Measurements from ENCODE around the gene INVS. TPM values are rescaled to one million over a fixed set of nuclear protein-coding genes. Genes with fewer than 3 reads are reported as not detected.

The INVS gene
- polyA plus RNA-seq, 3 donors: 2.9 to 6.7 (median 4.2) TPM

- 97% methylated on average over 2 of the region's 4 CpGs for WGBS (ENCODE audit: insufficient coverage)
- Histone ChIP-seq H3K79me2 (ENCODE audit: insufficient read depth, low read length) (no peaks in the 10 kb centered on the region), H3K4me3 (replicated peaks in 1 of 3; ENCODE audit: low read depth in 2 of 3, low read length in 3 of 3) (no peak overlapping the region), H3K9ac (ENCODE audit: insufficient read depth, low read length, poor library complexity, severe bottlenecking) (no peak overlapping the region), H3K27me3 (ENCODE audit: control insufficient read depth in 2 of 2, insufficient read depth in 2 of 2, low read length in 2 of 2) (no peaks in the 10 kb centered on the region), H3K4me1 (ENCODE audit: control insufficient read depth in 1 of 2, insufficient read depth in 2 of 2, low read length in 2 of 2) (no peaks in the 10 kb centered on the region), H4K20me1 (ENCODE audit: insufficient read depth, low read length) (no peaks in the 10 kb centered on the region), H3K36me3 (replicated peaks in 1 of 2; ENCODE audit: control insufficient read depth in 1 of 2, insufficient read depth in 2 of 2, low read length in 2 of 2) (peaks cover 37 to 100% of the 10 kb centered on the region in 2 donors), H3K27ac (ENCODE audit: low read depth in 1 of 2, low read length in 2 of 2) (no peak overlapping the region), H3K4me2 (replicated peaks; ENCODE audit: extremely low read depth, low read length, poor library complexity, severe bottlenecking) (no peak overlapping the region), H3K9me3 (replicated peaks in 1 of 2; ENCODE audit: control insufficient read depth in 1 of 2, insufficient read depth in 1 of 2, low read length in 2 of 2) (no peaks in the 10 kb centered on the region), H2AFZ (ENCODE audit: insufficient read depth, low read depth, low read length, poor library complexity, severe bottlenecking) (no peak overlapping the region)
- Mint-ChIP-seq H3K27me3 (ENCODE audit: low read depth in 3 of 3) (no peaks in the 10 kb centered on the region), H3K9me3 (no peaks in the 10 kb centered on the region), H3K4me3 (no peak overlapping the region), H3K27ac (peak overlapping the region in 1 of 7 donors; percentile 50), H3K36me3 (peaks cover 69 to 91% of the 10 kb centered on the region in 2 donors), H3K4me1 (no peaks in the 10 kb centered on the region)
- intact Hi-C loops (cut with micrococcal nuclease): no loop called here
- no peak for TF ChIP-seq CTCF (IDR thresholded peaks at IDR 0.05)
- DNase-seq: no peak
These were observed 197.4 kb downstream of the INVS start for GRCh38 chr9:100296407-100296806.

GRCh38 chr9:100298378-100298777 is 199.3 kb downstream of the INVS start:
- Mint-ChIP-seq H3K27ac (peak overlapping the region in 1 of 7 donors; percentile 52), H3K4me1 (no peaks in the 10 kb centered on the region), H3K36me3 (peaks cover 72 to 90% of the 10 kb centered on the region in 2 donors), H3K27me3 (ENCODE audit: low read depth in 3 of 3) (no peaks in the 10 kb centered on the region), H3K9me3 (no peaks in the 10 kb centered on the region), H3K4me3 (no peak overlapping the region)
- TF ChIP-seq CTCF (IDR thresholded peaks at IDR 0.05): no peak
- no peak overlapping the region for H2AFZ ChIP-seq (ENCODE audit: insufficient read depth, low read depth, low read length, poor library complexity, severe bottlenecking)
- H3K27me3 ChIP-seq (ENCODE audit: control insufficient read depth in 2 of 2, insufficient read depth in 2 of 2, low read length in 2 of 2): no peaks in the 10 kb centered on the region
- H3K9me3 ChIP-seq (replicated peaks in 1 of 2; ENCODE audit: control insufficient read depth in 1 of 2, insufficient read depth in 1 of 2, low read length in 2 of 2): no peaks in the 10 kb centered on the region
- intact Hi-C loops (cut with micrococcal nuclease): no loop called here
- H3K79me2 ChIP-seq (ENCODE audit: insufficient read depth, low read length): no peaks in the 10 kb centered on the region
- no peak for DNase-seq
- peaks cover 49 to 100% of the 10 kb centered on the region in 2 donors for H3K36me3 ChIP-seq (replicated peaks in 1 of 2; ENCODE audit: control insufficient read depth in 1 of 2, insufficient read depth in 2 of 2, low read length in 2 of 2)
- 100% methylated on average over 2 of the region's 3 CpGs for WGBS (ENCODE audit: insufficient coverage)
- H3K27ac ChIP-seq (ENCODE audit: low read depth in 1 of 2, low read length in 2 of 2): no peak overlapping the region
- no peaks in the 10 kb centered on the region for H3K4me1 ChIP-seq (ENCODE audit: control insufficient read depth in 1 of 2, insufficient read depth in 2 of 2, low read length in 2 of 2)
- no peak overlapping the region for H3K9ac ChIP-seq (ENCODE audit: insufficient read depth, low read length, poor library complexity, severe bottlenecking)
- H4K20me1 ChIP-seq (ENCODE audit: insufficient read depth, low read length): no peaks in the 10 kb centered on the region
- H3K4me2 ChIP-seq (replicated peaks; ENCODE audit: extremely low read depth, low read length, poor library complexity, severe bottlenecking): no peak overlapping the region
- no peak overlapping the region for H3K4me3 ChIP-seq (replicated peaks in 1 of 3; ENCODE audit: low read depth in 2 of 3, low read length in 3 of 3)
